ENCODE data around the gene KCNIP1.

KCNIP1 gene

DNA sequence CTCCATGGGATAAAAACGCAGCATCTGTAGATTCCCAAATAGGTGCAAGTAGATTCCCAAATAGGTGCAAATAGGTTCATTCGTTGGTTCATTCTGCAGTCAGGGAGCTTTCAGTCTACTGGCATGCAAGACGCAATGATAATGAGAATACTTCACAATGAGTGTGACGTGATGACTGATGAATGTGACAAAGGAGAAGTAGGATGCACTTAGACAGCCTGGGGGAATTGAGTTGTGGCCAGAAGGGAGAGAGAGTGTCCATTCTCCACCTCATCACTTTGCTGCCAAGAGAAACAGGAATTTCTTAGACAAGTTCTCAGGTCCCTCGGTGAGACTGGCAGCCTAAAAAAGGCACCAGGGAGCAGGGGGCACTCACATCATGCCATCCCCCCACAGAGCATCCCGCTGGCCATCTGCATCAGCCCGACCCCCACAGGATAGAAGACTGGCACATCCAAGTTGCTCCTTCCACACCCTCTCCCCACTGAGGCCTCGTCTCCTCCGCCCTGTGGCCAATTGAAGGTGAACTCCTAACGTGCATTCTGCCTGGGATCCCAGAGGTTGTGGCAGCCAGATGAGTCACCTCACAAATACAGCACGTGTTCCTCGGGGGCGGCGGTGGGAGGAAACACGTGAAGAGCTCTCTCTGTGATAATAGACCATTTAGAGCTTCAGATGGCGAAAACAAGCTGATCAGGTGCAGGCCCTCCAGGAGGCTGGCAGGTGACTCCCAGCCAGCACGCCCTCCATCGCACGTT is 19.9 kb upstream of the KCNIP1 start:
- DNase-seq, result no peak

GRCh38 chr5:170484459-170484831 is 19.4 kb upstream of the KCNIP1 start:
- no peak for DNase-seq

- DNase-seq, result no peak
Observed at GRCh38 chr5:170484847-170485615, 18.8 kb upstream of the KCNIP1 start.

DNA sequence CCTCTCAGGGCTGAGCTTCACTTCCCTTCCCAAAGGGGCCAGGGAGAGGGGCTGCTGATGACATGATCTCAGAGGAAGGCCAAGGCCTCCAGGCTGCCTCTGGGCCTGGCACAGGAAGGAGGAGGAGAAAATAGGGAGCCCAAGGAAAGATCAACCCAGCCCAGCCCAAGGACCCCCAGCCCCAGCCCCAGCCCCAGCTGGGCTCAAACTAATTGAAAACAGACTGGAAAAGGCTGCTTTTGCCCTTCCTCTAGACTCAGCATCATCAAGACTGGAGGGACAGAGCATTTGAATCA is 18.3 kb upstream of the KCNIP1 start:
- no peak for DNase-seq

DNA sequence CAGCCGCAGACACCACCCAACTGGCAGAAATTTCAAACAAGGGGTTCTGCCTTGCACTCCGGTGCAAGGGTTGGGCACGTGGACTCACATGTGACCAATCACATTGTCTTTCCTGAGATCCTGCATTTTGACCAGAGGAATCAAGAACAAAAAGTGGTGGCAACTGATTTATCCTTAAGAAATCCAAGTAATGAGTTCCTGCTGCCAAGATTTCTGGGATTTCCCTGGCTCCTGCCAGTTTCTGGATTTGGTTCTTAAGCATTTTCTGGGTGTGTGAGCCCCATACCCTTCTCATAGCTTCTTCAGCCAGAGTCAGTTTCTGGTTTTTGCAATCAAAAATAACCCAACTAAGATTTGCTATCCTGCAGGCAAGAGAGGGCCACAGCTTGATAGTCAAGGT is 17.4 kb upstream of the KCNIP1 start:
- no peak for DNase-seq

DNA sequence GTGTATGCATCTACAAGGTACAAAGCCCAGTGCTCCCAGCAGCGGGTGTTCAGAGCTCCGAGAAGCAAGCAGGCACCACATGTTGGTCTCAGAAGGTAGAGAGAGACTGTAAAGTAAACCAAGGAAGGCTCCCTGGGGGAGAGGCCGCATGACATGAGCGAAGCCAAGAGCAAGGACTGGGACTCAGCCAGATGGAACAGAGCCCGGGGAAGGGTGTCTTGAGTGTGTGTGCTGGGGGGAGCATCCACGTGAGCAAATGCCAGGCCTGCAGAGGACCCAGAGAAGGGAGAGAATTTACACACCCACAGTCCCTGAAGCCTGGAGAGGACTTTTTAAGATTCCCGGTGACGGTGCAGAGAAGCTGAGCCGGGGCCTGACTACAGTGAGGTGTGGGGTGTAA is 15.2 kb upstream of the KCNIP1 start:
- DNase-seq, result no peak

- DNase-seq, result no peak
Observed at GRCh38 chr5:170489199-170489598, 14.6 kb upstream of the KCNIP1 start.

DNA sequence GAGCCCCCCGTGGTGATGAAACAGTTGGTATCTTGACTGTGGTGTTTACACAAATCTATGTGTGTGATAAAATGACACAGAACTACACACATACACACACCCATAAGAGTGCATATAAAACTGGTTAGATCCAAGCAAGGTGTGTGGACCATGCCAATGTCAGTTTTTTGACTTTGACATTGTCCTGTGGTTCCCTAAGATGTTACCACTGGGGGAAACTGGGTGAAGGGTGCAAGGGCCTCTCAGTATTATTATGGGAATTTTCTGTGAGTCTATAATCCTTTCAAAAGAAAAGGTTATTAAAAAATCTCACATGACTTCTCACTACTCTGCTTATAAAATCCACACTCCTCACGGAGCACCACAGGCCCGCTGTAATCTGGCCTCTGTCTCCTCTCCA is 13.4 kb upstream of the KCNIP1 start:
- no peak for DNase-seq

DNA sequence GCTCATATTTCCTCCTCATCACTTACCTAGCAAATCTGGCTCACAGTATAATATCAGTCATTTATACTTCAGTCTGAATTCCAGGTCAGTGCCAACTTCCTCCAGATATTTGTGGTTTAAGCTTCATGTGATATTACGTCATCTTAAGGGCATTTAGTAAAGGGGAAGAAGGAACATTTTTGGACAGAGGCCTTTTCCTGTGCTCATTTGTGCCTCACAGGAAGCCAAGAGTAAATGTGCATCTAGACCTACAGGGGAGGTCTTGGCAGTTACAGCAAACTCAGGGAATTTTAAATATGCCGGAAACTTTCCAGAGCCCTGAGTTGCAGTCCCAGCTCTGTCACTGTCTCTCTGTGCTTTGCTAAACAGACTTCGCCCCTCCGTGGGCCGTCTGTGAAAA is 12.3 kb upstream of the KCNIP1 start:
- no peak for DNase-seq

DNA sequence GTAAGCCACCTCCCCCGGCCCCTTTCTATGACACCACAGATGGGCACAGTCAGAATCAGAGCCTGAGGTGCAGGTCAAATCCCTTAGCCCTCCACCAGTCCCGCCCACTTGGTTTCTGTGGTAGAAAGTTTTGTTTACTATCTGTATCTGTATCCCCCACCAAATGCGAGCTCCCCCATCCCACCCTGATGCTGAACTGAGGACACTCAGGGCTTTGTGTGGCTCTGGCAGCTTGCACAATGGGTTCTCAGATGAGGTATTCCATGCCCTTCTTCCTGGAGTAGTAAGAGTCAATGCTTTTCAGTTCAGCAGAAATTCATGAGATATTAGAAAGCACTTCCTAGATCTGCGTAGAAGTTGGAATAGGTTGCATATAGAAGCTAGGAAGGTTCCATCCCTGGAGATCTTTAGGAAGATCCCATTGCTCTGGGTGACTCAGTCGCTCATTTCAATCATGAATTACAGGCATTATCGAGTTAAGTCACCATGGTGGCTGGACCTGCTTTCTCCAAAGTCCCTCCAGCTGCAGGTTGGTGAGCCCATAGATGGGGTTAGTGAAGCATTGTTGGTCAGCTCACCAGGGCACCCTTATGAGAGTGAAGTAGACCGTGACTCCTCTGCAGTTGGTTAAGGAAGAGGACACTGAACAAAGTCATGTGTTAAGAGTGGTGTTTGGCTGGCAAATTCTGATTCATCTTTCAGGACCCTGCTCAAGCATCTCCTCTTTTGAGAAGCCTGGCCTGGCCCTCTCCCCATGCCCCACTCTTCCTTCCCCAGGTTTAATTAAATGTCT is 10.6 kb upstream of the KCNIP1 start:
- no peak for DNase-seq

GRCh38 chr5:170494041-170494440 is 9.8 kb upstream of the KCNIP1 start:
- DNase-seq, result no peak

GRCh38 chr5:170495825-170496661 is 7.8 kb upstream of the KCNIP1 start:
- DNase-seq, result no peak

- no peak for DNase-seq
Observed at GRCh38 chr5:170496662-170497028, 7.2 kb upstream of the KCNIP1 start.

DNA sequence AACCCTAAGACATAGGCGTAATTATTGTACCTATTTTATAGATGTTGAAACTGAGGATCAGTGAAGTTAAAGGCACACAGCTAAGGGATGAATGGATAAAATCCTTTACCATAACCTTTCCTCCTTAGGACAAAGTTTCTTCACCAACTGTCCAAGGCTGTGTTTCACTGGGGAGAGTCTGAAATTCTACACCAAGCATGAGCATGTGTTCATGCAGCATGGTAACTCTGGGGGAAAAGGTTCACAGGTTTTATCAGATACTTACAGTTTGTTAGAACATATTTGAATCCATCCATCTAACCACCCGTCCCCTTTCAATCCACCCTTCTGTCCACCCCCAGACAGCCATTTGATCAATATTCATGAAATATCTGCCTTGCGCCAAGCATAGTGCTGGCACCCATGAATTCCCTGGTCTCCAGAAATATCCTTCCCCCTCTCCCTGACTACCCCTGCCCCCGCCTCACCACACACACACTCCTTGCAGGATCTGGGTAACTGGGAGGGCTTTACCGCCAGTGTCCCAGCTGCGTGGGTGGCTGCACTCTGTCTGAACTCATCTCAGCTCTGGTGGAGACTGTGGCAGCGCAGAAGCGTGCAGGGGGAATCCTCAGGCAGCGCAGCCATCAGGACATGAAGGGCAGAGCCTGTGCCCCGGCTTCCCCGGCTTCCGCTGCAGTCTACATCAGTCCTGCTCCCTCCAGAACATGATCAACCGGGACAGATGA is 6.3 kb upstream of the KCNIP1 start:
- no peak for DNase-seq

GRCh38 chr5:170498811-170499351 is 4.9 kb upstream of the KCNIP1 start:
- no peak for DNase-seq

GRCh38 chr5:170499621-170500020 is 4.2 kb upstream of the KCNIP1 start:
- no peak for DNase-seq

DNA sequence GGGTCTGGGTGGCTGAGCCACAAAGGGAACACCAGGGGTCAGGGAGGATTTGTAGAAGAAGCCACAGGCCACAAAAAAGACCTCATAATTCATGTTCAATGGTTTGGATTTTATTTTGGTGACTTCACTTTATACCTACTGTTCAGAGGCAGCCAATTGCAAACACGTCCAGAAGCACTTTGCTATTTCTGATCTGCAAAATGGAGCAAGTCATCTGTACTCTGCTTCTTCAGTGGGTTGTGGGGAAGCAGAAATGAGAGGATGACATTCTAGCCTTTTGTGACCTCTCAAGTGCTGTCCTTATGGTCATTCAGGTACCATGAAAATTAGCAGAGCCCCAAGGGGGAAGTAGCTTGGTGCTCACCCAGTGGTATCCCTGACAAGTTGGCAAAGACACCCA is 2.5 kb upstream of the KCNIP1 start:
- no peak for DNase-seq

DNA sequence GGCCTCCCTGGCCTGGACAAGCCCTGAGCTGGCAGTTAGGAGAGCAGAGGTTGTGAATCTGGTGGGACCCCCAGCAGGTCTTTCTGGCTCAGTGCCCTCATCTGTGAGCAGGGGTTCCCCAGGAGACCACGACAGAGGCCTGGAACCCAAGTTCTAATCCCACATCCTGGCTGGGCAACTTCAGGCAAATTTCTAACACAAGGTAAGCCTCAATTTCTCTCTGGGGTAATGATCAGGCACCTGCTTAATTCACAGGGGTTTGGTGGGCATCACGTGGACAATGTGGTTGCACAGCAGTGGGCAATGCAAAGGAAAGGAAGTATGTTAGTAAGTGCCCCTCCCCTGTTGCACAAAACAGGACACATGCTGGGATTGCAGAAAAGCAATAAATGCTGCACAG is 1.9 kb upstream of the KCNIP1 start:
- DNase-seq, result no peak

GRCh38 chr5:170504616-170505266 is 921 bp downstream of the KCNIP1 start:
- no peak for DNase-seq

GRCh38 chr5:170508036-170508435 is 4.2 kb downstream of the KCNIP1 start:
- DNase-seq, result no peak

DNA sequence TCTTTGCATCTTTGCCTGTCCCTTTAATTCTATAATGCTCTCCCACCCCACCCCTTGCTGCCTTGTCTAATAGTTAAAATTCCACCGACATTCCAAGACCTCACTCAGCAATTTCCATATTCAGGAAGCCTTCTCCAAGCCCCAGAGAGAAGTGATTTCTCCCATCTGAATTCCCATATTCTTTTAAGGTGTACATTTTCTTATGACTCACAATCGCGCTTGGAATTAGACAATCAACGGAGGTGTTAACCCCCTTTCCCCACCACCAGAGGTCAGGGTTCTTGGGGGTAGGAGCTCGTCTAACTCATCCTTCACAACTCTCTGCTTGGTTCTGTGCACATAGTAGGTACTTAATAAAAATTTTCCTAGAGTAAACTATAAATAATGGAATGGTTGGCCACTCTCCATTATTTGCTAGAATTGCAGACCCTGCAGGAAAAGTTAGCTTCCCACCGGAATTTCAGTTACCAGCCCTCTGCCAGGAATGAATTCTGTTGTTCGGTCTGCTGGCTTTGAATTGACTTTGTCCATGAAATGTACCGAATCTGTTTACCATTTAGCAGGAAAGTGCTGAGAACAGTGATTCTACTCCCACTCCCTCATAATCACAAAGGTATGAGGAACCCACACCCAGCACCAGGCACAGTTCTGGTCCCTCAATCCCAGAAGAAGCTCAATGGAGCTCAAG is 5.0 kb downstream of the KCNIP1 start:
- no peak for DNase-seq

Measured in activated gamma-delta T cell (primary cell).